HG03520 (cell line): ENCODE measurements around the gene SAMD5.
"Not testable (repeated sequence)": the region's sequence is repeated elsewhere in the genome, so short reads cannot be mapped to it uniquely, and the experiment has no call there.

Experiments used
- ATAC-seq: cut with Tn5 transposase; IDR thresholded peaks from one replicate; pipeline ENCODE4 v1.9.1; 2021; ENCODE audit warnings: mild to moderate bottlenecking, moderate library complexity; ENCODE audit not compliant: unreplicated experiment

Gene SAMD5

GRCh38 chr6:147527197-147527596 lies 18.7 kb downstream of the SAMD5 start:
- ATAC-seq: no peak

- no peak for ATAC-seq
These were observed 20.1 kb downstream of the SAMD5 start for GRCh38 chr6:147528511-147529145.

GRCh38 chr6:147530132-147531060 lies 21.9 kb downstream of the SAMD5 start:
- ATAC-seq: no peak

- no peak for ATAC-seq
These were observed 22.8 kb downstream of the SAMD5 start for GRCh38 chr6:147531321-147531720.

GRCh38 chr6:147534116-147534860 lies 25.8 kb downstream of the SAMD5 start:
- ATAC-seq: no peak

GRCh38 chr6:147538821-147539220 lies 30.3 kb downstream of the SAMD5 start:
- ATAC-seq: no peak

GRCh38 chr6:147540075-147540474 lies 31.6 kb downstream of the SAMD5 start:
- no peak for ATAC-seq

- not testable (repeated sequence) for ATAC-seq
These were observed 33.9 kb downstream of the SAMD5 start for GRCh38 chr6:147542436-147542835.

- no peak for ATAC-seq
These were observed 35.9 kb downstream of the SAMD5 start for GRCh38 chr6:147544420-147544819.

- ATAC-seq: no peak
These were observed 38.2 kb downstream of the SAMD5 start for GRCh38 chr6:147546501-147547368.

GRCh38 chr6:147547369-147547902 lies 38.9 kb downstream of the SAMD5 start:
- no peak for ATAC-seq

- no peak for ATAC-seq
These were observed 40.5 kb downstream of the SAMD5 start for GRCh38 chr6:147548921-147549475.

GRCh38 chr6:147549531-147549930 lies 41.0 kb downstream of the SAMD5 start:
- ATAC-seq: no peak

- no peak for ATAC-seq
These were observed 43.5 kb downstream of the SAMD5 start for GRCh38 chr6:147551976-147552375.

GRCh38 chr6:147553099-147553498 lies 44.6 kb downstream of the SAMD5 start:
- no peak for ATAC-seq

- ATAC-seq: no peak
These were observed 45.8 kb downstream of the SAMD5 start for GRCh38 chr6:147554281-147554680.

GRCh38 chr6:147559006-147559405 lies 50.5 kb downstream of the SAMD5 start:
- ATAC-seq: no peak

- ATAC-seq: peak; percentile 54
These were observed 52.2 kb downstream of the SAMD5 start for GRCh38 chr6:147560670-147561069.

- no peak for ATAC-seq
These were observed 53.2 kb downstream of the SAMD5 start for GRCh38 chr6:147561726-147562125.

GRCh38 chr6:147563472-147563871 lies 55.0 kb downstream of the SAMD5 start:
- no peak for ATAC-seq
